Measurements from ENCODE around the gene CYP27A1.

CYP27A1 gene

DNA sequence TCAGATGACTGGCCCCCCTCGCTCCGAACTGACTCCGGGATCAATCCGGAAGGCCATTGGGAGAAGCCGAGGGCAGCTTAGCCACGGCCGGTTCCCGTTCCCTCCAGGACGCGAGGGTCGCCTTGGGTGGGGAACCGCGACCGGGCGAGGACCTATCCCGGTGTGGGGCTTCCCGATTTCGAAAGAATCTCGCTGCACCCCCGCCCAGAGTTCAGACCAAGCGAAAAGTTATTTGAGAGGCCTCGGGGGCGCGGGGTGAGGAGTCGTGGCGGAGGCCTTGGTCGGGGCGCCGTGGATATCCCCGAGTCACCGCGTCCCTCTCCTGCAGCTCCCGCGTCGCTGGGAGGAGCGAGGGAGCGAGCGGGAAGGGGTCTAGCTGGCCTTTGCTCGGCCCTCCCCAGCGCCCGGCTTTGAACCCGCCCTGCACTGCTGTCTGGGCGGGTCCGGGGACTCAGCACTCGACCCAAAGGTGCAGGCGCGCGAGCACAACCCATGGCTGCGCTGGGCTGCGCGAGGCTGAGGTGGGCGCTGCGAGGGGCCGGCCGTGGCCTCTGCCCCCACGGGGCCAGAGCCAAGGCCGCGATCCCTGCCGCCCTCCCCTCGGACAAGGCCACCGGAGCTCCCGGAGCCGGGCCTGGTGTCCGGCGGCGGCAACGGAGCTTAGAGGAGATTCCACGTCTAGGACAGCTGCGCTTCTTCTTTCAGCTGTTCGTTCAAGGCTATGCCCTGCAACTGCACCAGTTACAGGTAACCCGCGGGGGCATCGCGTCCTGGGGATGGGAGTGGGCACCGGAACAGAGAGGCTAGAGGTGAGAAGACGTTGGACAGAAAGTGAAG lies at the start of gene CYP27A1:
TSS of gene CYP27A1 (plus strand) at position 457 of the 837 bp plus-strand sequence. CDS start at position 493, 36 bp downstream.
- Histone ChIP-seq H3K4me3 (ENCODE audit: insufficient read depth, low read length, poor library complexity, severe bottlenecking) (no peak within 1 kb of the TSS), H3K27me3 (ENCODE audit: low read length) (no peaks in the 10 kb centered on the region), H3K9me3 (ENCODE audit: insufficient read depth, low read length) (no peaks in the 10 kb centered on the region; the same call in 1 of the 2 replicates), H3K79me2 (ENCODE audit: insufficient read depth, low read length) (no peaks in the 10 kb centered on the region), H2AFZ (ENCODE audit: low read depth, low read length, severe bottlenecking) (no peak within 1 kb of the TSS), H3K9ac (ENCODE audit: low read length) (no peak within 1 kb of the TSS), H3K36me3 (ENCODE audit: low read length) (no peaks in the 10 kb centered on the region), H3K4me2 (ENCODE audit: low read depth, low read length, poor library complexity, severe bottlenecking) (no peak within 1 kb of the TSS), H3F3A (ENCODE audit: insufficient read depth) (no peaks in the 10 kb centered on the region), H3K27ac (ENCODE audit: low read depth, low read length) (no peak within 1 kb of the TSS), H4K20me1 (ENCODE audit: low read depth, low read length) (no peaks in the 10 kb centered on the region), H3K9me2 (replicated peaks; ENCODE audit: insufficient read depth, low read length) (no peaks in the 10 kb centered on the region)
- TF ChIP-seq, protein P1, sequence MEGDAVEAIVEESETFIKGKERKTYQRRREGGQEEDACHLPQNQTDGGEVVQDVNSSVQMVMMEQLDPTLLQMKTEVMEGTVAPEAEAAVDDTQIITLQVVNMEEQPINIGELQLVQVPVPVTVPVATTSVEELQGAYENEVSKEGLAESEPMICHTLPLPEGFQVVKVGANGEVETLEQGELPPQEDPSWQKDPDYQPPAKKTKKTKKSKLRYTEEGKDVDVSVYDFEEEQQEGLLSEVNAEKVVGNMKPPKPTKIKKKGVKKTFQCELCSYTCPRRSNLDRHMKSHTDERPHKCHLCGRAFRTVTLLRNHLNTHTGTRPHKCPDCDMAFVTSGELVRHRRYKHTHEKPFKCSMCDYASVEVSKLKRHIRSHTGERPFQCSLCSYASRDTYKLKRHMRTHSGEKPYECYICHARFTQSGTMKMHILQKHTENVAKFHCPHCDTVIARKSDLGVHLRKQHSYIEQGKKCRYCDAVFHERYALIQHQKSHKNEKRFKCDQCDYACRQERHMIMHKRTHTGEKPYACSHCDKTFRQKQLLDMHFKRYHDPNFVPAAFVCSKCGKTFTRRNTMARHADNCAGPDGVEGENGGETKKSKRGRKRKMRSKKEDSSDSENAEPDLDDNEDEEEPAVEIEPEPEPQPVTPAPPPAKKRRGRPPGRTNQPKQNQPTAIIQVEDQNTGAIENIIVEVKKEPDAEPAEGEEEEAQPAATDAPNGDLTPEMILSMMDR (IDR thresholded peaks at IDR 0.05; ENCODE audit: insufficient read depth, low read length, poor library complexity, severe bottlenecking), result no peak
- TF ChIP-seq EZH2phosphoT487 (conservative IDR thresholded peaks at IDR 0.05; ENCODE audit: low read length), result no peak

DNA sequence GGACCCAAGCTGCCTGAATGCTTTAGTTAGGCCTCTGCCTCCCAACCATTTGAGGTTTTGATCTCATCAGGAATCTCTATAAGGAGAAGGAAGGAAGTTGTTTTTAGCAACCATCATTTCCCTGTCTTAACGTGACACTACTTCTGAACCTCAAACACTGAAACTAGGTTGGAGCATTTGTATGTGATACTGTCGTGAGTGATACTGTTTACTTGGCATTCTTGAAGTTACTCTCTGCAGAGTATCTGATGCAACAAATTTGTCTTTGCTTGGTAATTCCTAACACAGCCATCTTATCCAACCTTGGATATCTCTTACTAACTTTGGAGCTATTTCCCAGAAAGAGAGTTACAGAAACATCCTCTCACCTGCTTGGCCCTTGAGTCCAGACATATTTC lies 49.2 kb upstream of the CYP27A1 start:
- Histone ChIP-seq H4K20me1 (ENCODE audit: low read depth, low read length) (peaks cover 5% of the 10 kb centered on the region; the same call in 1 of the 2 replicates), H3F3A (ENCODE audit: insufficient read depth) (0 out of 2 replicates have a peak, but pooled peaks cover under 1% of the 10 kb centered on the region), H3K36me3 (ENCODE audit: low read length) (no peaks in the 10 kb centered on the region), H3K27me3 (ENCODE audit: low read length) (no peaks in the 10 kb centered on the region), H3K79me2 (ENCODE audit: insufficient read depth, low read length) (peaks cover 66% of the 10 kb centered on the region), H3K9me2 (replicated peaks; ENCODE audit: insufficient read depth, low read length) (no peaks in the 10 kb centered on the region), H3K9ac (ENCODE audit: low read length) (no peak overlapping the region), H3K9me3 (ENCODE audit: insufficient read depth, low read length) (no peaks in the 10 kb centered on the region), H3K4me2 (ENCODE audit: low read depth, low read length, poor library complexity, severe bottlenecking) (no peak overlapping the region), H2AFZ (ENCODE audit: low read depth, low read length, severe bottlenecking) (no peak overlapping the region), H3K4me3 (ENCODE audit: insufficient read depth, low read length, poor library complexity, severe bottlenecking) (no peak overlapping the region), H3K27ac (ENCODE audit: low read depth, low read length) (no peak overlapping the region)
- TF ChIP-seq, protein P1 (IDR thresholded peaks at IDR 0.05; ENCODE audit: insufficient read depth, low read length, poor library complexity, severe bottlenecking), result no peak
- TF ChIP-seq EZH2phosphoT487 (conservative IDR thresholded peaks at IDR 0.05; ENCODE audit: low read length), result no peak

DNA sequence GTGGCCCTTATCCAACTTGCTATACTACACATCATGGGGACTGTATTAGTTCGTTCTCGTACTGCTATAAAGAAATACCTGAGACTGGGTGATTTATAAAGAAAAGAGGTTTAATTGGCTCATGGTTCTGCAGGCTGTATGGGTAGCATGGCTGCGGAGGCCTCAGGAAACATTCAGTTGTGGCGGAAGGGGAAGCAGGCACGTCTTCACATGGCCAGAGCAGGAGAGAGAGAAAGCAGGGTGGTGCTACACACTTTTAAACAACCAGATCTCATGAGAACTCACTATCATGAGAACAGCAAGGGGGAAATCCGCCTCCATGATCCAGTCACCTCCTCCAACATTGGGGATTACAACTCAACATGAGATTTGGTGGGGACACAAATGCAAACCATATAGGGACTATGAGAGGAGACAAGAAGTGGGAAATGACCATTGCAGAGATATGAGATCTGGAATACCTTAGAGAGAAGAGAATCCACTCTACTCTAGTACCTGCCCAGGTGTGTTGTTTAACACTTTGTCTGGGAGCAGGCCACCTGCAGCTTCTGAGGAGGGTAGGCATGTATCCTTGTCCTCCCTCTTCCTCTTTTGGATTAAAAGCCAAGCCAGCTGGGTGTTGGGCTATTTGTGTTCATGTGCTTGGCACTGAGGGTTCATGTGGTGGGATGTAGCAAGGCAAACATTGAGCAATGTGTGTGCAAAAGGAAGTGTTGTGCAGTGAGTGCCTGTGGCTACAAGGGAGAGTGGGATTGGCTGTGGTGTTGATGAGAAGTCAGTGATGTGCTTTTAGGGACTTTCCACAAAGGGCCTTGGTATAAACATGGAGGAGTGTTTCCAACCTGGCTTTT lies 48.6 kb upstream of the CYP27A1 start:
- no peaks in the 10 kb centered on the region for H3K27me3 ChIP-seq (ENCODE audit: low read length)
- H3K27ac ChIP-seq (ENCODE audit: low read depth, low read length), result no peak overlapping the region
- H3K79me2 ChIP-seq (ENCODE audit: insufficient read depth, low read length), result peaks cover 62% of the 10 kb centered on the region
- H2AFZ ChIP-seq (ENCODE audit: low read depth, low read length, severe bottlenecking), result no peak overlapping the region
- H3K4me3 ChIP-seq (ENCODE audit: insufficient read depth, low read length, poor library complexity, severe bottlenecking), result no peak overlapping the region
- H3K9me2 ChIP-seq (replicated peaks; ENCODE audit: insufficient read depth, low read length), result no peaks in the 10 kb centered on the region
- no peaks in the 10 kb centered on the region for H3K36me3 ChIP-seq (ENCODE audit: low read length)
- H3K9ac ChIP-seq (ENCODE audit: low read length), result no peak overlapping the region
- H3F3A ChIP-seq (ENCODE audit: insufficient read depth), result no peaks in the 10 kb centered on the region
- TF ChIP-seq EZH2phosphoT487 (conservative IDR thresholded peaks at IDR 0.05; ENCODE audit: low read length), result no peak
- TF ChIP-seq, protein P1 (IDR thresholded peaks at IDR 0.05; ENCODE audit: insufficient read depth, low read length, poor library complexity, severe bottlenecking), result no peak
- H3K4me2 ChIP-seq (ENCODE audit: low read depth, low read length, poor library complexity, severe bottlenecking), result no peak overlapping the region
- H3K9me3 ChIP-seq (ENCODE audit: insufficient read depth, low read length), result no peaks in the 10 kb centered on the region
- peaks cover 5% of the 10 kb centered on the region; the same call in 1 of the 2 replicates for H4K20me1 ChIP-seq (ENCODE audit: low read depth, low read length)
